ENCODE results near the gene RPL32.

DNA sequence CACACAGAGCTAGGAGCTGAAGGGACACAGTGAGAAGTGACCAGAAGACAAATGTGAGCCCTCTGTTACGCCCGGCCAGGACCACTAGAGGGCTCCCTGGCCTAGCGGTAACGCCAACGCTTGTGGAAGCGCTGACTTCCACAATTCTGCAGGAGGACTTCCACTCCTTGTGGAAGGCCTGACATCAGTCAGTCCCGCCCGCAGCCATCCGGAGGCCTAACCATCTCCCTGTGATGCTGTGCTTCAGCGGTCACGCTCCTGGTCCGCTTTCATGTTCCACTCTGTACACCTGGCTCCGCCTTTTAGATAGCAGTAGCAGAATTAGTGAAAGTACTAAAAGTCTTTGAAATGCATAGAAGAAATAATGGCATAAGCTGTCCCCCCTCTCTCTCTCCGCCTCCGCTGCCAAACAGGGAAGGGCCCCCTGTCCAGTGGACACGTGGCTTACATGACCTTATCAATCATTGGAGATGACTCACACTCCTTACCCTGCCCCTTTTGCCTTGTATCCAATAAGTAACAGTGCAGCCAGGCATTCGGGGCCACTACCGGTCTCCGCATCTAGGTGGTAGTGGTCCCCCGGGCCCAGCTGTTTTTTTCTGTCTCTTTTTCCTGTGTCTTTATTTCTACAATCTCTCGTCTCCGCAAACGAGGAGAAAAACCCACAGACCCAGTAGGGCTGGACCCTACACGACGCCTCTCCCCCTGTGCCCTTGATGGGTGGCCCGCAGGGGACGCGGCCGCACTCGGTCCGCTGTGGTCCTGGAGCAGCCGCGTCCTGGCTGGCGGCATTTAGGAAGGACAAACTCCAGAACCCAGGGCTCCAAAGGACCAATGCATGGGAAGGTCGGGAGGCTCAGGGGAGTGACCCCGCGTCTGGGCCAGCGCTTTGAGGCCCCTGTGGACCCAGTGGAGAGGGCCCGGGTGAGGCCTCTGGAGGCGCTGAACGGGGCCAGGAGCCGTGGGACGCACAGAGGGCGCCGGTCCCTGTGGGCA lies 27.0 kb upstream of the RPL32 start:
- TF ChIP-seq, protein P1, sequence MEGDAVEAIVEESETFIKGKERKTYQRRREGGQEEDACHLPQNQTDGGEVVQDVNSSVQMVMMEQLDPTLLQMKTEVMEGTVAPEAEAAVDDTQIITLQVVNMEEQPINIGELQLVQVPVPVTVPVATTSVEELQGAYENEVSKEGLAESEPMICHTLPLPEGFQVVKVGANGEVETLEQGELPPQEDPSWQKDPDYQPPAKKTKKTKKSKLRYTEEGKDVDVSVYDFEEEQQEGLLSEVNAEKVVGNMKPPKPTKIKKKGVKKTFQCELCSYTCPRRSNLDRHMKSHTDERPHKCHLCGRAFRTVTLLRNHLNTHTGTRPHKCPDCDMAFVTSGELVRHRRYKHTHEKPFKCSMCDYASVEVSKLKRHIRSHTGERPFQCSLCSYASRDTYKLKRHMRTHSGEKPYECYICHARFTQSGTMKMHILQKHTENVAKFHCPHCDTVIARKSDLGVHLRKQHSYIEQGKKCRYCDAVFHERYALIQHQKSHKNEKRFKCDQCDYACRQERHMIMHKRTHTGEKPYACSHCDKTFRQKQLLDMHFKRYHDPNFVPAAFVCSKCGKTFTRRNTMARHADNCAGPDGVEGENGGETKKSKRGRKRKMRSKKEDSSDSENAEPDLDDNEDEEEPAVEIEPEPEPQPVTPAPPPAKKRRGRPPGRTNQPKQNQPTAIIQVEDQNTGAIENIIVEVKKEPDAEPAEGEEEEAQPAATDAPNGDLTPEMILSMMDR (conservative IDR thresholded peaks at IDR 0.05; ENCODE audit: low read length): peak; percentile 80
- no peak for TF ChIP-seq EZH2phosphoT487 (IDR thresholded peaks at IDR 0.05; ENCODE audit: borderline replicate concordance)
